Dendritic cell treated with granulocyte-macrophage colony-stimulating factor and Interleukin-4, amounts not matched to agents 40 ng/mL and 50 ng/mL, for 4 days (primary cell): ENCODE data around the gene PDE10A.

ENCODE experiments used
- H3K27ac Mint-ChIP-seq: one replicate; pipeline ENCODE4 v1.8.0; 2022; ENCODE audit warnings: mild to moderate bottlenecking, mixed read lengths
- H3K27me3 Mint-ChIP-seq: one replicate; pipeline ENCODE4 v1.8.0; 2022; ENCODE audit warnings: mild to moderate bottlenecking, mixed read lengths
- H3K36me3 Mint-ChIP-seq: one replicate; pipeline ENCODE4 v1.8.0; 2022; ENCODE audit warnings: low read depth, mixed read lengths
- H3K4me1 Mint-ChIP-seq: one replicate; pipeline ENCODE4 v1.8.0; 2022; ENCODE audit warnings: low read depth, mixed read lengths
- H3K4me3 Mint-ChIP-seq: one replicate; pipeline ENCODE4 v1.8.0; 2022; ENCODE audit warnings: mild to moderate bottlenecking, moderate library complexity, mixed read lengths
- H3K9me3 Mint-ChIP-seq: one replicate; pipeline ENCODE4 v1.8.0; 2022; ENCODE audit warnings: mixed read lengths
- intact Hi-C: fragments of 100-400 bp; cut with micrococcal nuclease; formaldehyde crosslinking; loops from one replicate; pipeline ENCODE4 v1.15.0; 2022

PDE10A gene

GRCh38 chr6:165340532-165340931 lies 322.5 kb downstream of the PDE10A start:
- Mint-ChIP-seq H3K36me3 (no peaks in the 10 kb centered on the region), H3K27ac (no peak overlapping the region), H3K4me1 (no peaks in the 10 kb centered on the region), H3K27me3 (no peaks in the 10 kb centered on the region), H3K9me3 (peaks cover 14% of the 10 kb centered on the region), H3K4me3 (no peak overlapping the region)
- intact Hi-C loops, result no loop called here

- Mint-ChIP-seq H3K9me3 (peaks cover 36% of the 10 kb centered on the region), H3K36me3 (no peaks in the 10 kb centered on the region), H3K27me3 (no peaks in the 10 kb centered on the region), H3K4me3 (no peak overlapping the region), H3K27ac (no peak overlapping the region), H3K4me1 (no peaks in the 10 kb centered on the region)
- intact Hi-C loops, result no loop called here
These were observed 337.4 kb downstream of the PDE10A start for GRCh38 chr6:165325609-165326008.

- Mint-ChIP-seq H3K36me3 (no peaks in the 10 kb centered on the region), H3K27ac (no peak overlapping the region)
These were observed 341.4 kb downstream of the PDE10A start for GRCh38 chr6:165321555-165322145.

GRCh38 chr6:165321150-165321549 lies 341.9 kb downstream of the PDE10A start:
- intact Hi-C loops, result no loop called here
- Mint-ChIP-seq H3K36me3 (no peaks in the 10 kb centered on the region), H3K4me1 (no peaks in the 10 kb centered on the region), H3K9me3 (peaks cover 57% of the 10 kb centered on the region), H3K27ac (no peak overlapping the region), H3K4me3 (no peak overlapping the region), H3K27me3 (no peaks in the 10 kb centered on the region)

More at GRCh38 chr6:165321555-165322145, 341.4 kb downstream of the PDE10A start:
- Mint-ChIP-seq H3K4me1 (no peaks in the 10 kb centered on the region), H3K4me3 (no peak overlapping the region), H3K9me3 (peaks cover 57% of the 10 kb centered on the region), H3K27me3 (no peaks in the 10 kb centered on the region)
- intact Hi-C loops, result no loop called here

- no peak overlapping the region for H3K27ac Mint-ChIP-seq
- no peaks in the 10 kb centered on the region for H3K4me1 Mint-ChIP-seq
- no peak overlapping the region for H3K4me3 Mint-ChIP-seq
- H3K27me3 Mint-ChIP-seq, result no peaks in the 10 kb centered on the region
- intact Hi-C loops, result no loop called here
- H3K36me3 Mint-ChIP-seq, result no peaks in the 10 kb centered on the region
- H3K9me3 Mint-ChIP-seq, result peaks cover 39% of the 10 kb centered on the region
These were observed 345.3 kb downstream of the PDE10A start for GRCh38 chr6:165317723-165318122.

- peaks cover 5% of the 10 kb centered on the region for H3K27me3 Mint-ChIP-seq
- intact Hi-C loops, result no loop called here
- H3K4me3 Mint-ChIP-seq, result no peak within 1 kb of the TSS
- no peaks in the 10 kb centered on the region for H3K4me1 Mint-ChIP-seq
- H3K27ac Mint-ChIP-seq, result no peak within 1 kb of the TSS
- H3K9me3 Mint-ChIP-seq, result no peaks in the 10 kb centered on the region
- H3K36me3 Mint-ChIP-seq, result no peaks in the 10 kb centered on the region
These were observed 353.9 kb downstream of the PDE10A start, which contains the start of gene C6orf118 for GRCh38 chr6:165308926-165309731. Gene C6orf118 (minus strand): TSS chr6:165309605. CDS start chr6:165309586, 19 bp downstream.

- Mint-ChIP-seq H3K36me3 (no peaks in the 10 kb centered on the region), H3K27ac (no peak overlapping the region)
- intact Hi-C loops, result no loop called here
These were observed 356.1 kb downstream of the PDE10A start for GRCh38 chr6:165306955-165307354.

GRCh38 chr6:165301372-165302246 lies 361.4 kb downstream of the PDE10A start:
- Mint-ChIP-seq H3K4me3 (no peak overlapping the region), H3K4me1 (no peaks in the 10 kb centered on the region), H3K27me3 (no peaks in the 10 kb centered on the region), H3K36me3 (no peaks in the 10 kb centered on the region), H3K9me3 (peaks cover 44% of the 10 kb centered on the region), H3K27ac (no peak overlapping the region)
- intact Hi-C loops, result no loop called here

More at GRCh38 chr6:165306955-165307354, 356.1 kb downstream of the PDE10A start:
- Mint-ChIP-seq H3K27me3 (peaks cover 5% of the 10 kb centered on the region), H3K4me1 (no peaks in the 10 kb centered on the region), H3K9me3 (peaks cover 15% of the 10 kb centered on the region), H3K4me3 (no peak overlapping the region)

GRCh38 chr6:165300422-165300936 lies 362.6 kb downstream of the PDE10A start:
- Mint-ChIP-seq H3K27ac (no peak overlapping the region), H3K4me3 (no peak overlapping the region), H3K9me3 (peaks cover 55% of the 10 kb centered on the region), H3K27me3 (no peaks in the 10 kb centered on the region), H3K36me3 (no peaks in the 10 kb centered on the region), H3K4me1 (no peaks in the 10 kb centered on the region)
- intact Hi-C loops, result no loop called here

- Mint-ChIP-seq H3K27me3 (no peaks in the 10 kb centered on the region), H3K9me3 (peaks cover 59% of the 10 kb centered on the region), H3K36me3 (no peaks in the 10 kb centered on the region), H3K4me1 (no peaks in the 10 kb centered on the region), H3K4me3 (no peak overlapping the region), H3K27ac (no peak overlapping the region)
- intact Hi-C loops, result no loop called here
These were observed 364.2 kb downstream of the PDE10A start for GRCh38 chr6:165298875-165299274.

GRCh38 chr6:165298402-165298801 lies 364.6 kb downstream of the PDE10A start:
- Mint-ChIP-seq H3K36me3 (no peaks in the 10 kb centered on the region), H3K4me1 (no peaks in the 10 kb centered on the region), H3K27ac (no peak overlapping the region), H3K4me3 (no peak overlapping the region), H3K9me3 (peaks cover 59% of the 10 kb centered on the region), H3K27me3 (no peaks in the 10 kb centered on the region)
- intact Hi-C loops, result no loop called here

GRCh38 chr6:165292657-165293056 lies 370.4 kb downstream of the PDE10A start:
- Mint-ChIP-seq H3K4me3 (no peak overlapping the region), H3K36me3 (no peaks in the 10 kb centered on the region), H3K4me1 (no peaks in the 10 kb centered on the region), H3K27ac (no peak overlapping the region), H3K9me3 (peaks cover 45% of the 10 kb centered on the region), H3K27me3 (no peaks in the 10 kb centered on the region)
- intact Hi-C loops, result no loop called here
